Right cardiac atrium (tissue), 5 donors: ENCODE data around the gene SPP2. TPM values are rescaled to one million over a fixed set of nuclear protein-coding genes. Genes with fewer than 3 reads are reported as not detected.

Source experiments
- ATAC-seq, 2 donors: fragments of 200-7000 bp; cut with Tn5 transposase; one replicate each; pipeline versions ENCODE4 v1.8.0 to v1.9.1; 2020; ENCODE audit warnings: moderate library complexity in 2 of 2, mild to moderate bottlenecking in 1 of 2
- DNase-seq, 3 donors: peaks; one replicate each; pipeline ENCODE4 v3.0.0-alpha.2; 2020
- H3K27ac ChIP-seq: one replicate; pipeline ENCODE4 v1.5.1; 2013; ENCODE audit warnings: mild to moderate bottlenecking, low read length, control low read depth, moderate library complexity
- H3K27me3 ChIP-seq: one replicate; pipeline ENCODE4 v1.6.1; 2013; ENCODE audit not compliant: control insufficient read depth, insufficient read depth
- H3K4me1 ChIP-seq: one replicate; pipeline ENCODE4 v1.6.1; 2013; ENCODE audit warnings: low read length; ENCODE audit not compliant: control insufficient read depth, insufficient read depth
- H3K4me3 ChIP-seq: one replicate; pipeline ENCODE4 v1.5.1; 2013; ENCODE audit warnings: low read length, control low read depth
- H3K9me3 ChIP-seq: one replicate; pipeline ENCODE4 v1.6.1; 2013; ENCODE audit warnings: low read length; ENCODE audit not compliant: control insufficient read depth
- WGBS: extraction: QIAGEN DNeasy Blood & Tissue Kit; methylation state at CpG from one replicate; pipeline ENCODE4 v1.1.7; 2013; 5-methylcytosine and 5-hydroxymethylcytosine counted together
- intact Hi-C, 4 donors: fragments of 100-400 bp; cut with DNase I; formaldehyde crosslinking; loops; one replicate each; pipeline versions ENCODE4 v1.11.0 to v1.14.0; 2022 to 2023
- long read RNA-seq, 4 donors: library from polyadenylated mRNA; unstranded; transcript quantifications; one replicate each; pipeline ENCODE4 v2.0.0, GENCODE V29; 2020 to 2021
- polyA plus RNA-seq: library from polyadenylated mRNA; stranded (reverse); fragments of 200-250 nt; gene quantifications from one replicate; pipeline ENCODE4 v1.2.3, GENCODE V29; 2013
- total RNA-seq, 4 donors: library from RNA; stranded (reverse); fragmentation: NEBNext Ultra II Directional; extraction: Animal tissue kit (Norgen Biotek cat#: 25700); gene quantifications; one replicate each; pipeline ENCODE4 v1.2.1, GENCODE V29; 2021
- donor health status: healthy with polysubstance abuse.
- donor health status: DM: no; HTN: yes; CAD: no.
- donor health status: DM: no; HTN: no; CAD: no.
- donor health status: DM: no; HTN: yes; CAD: no; lungs with severe emphysema.
- donor health status: DM: yes; HTN: yes; CAD: no.

SPP2 gene, protein sequence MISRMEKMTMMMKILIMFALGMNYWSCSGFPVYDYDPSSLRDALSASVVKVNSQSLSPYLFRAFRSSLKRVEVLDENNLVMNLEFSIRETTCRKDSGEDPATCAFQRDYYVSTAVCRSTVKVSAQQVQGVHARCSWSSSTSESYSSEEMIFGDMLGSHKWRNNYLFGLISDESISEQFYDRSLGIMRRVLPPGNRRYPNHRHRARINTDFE
- total RNA-seq (not detected), polyA plus RNA-seq (not detected)
- long read RNA-seq, donor 1: 0 reads
- long read RNA-seq, donor 2: 0 reads
- long read RNA-seq, donor 3: 0 reads
- long read RNA-seq, donor 4: 0 reads

DNA sequence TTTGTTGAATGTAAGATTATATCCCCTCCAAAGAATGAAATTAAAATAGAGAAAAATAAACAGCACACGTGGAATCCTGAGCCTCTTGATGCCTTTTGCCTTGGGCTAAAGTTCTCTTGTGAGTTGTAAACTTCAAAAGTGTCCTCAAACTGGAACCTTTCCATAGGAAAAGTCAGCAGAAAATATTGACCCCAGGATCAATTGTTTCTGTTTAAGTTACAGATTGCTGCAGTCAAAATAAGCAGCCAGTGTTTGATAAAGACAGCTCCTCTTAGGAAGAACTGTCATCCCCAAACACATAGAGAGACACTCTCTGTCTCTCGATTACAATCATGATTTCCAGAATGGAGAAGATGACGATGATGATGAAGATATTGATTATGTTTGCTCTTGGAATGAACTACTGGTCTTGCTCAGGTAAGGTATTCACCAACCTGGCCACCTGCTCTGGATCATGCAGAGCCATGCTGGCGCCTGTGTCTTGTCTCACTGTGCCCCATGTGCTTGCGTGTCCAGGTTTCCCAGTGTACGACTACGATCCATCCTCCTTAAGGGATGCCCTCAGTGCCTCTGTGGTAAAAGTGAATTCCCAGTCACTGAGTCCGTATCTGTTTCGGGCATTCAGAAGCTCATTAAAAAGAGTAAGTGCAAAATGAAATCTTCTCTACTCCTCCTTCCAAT lies at the start of gene SPP2:
Gene SPP2 (plus strand): TSS at position 248 of the 681 bp plus-strand sequence. CDS start 85 bp downstream, at position 333.
- ATAC-seq (no peak), DNase-seq (no peak)
- WGBS: 85% methylated on average over 9 of the region's 9 CpGs
- no peak within 1 kb of the TSS for H3K4me3 ChIP-seq
- no peaks in the 10 kb centered on the region for H3K9me3 ChIP-seq
- no peak within 1 kb of the TSS for H3K27ac ChIP-seq
- H3K4me1 ChIP-seq: no peaks in the 10 kb centered on the region
- intact Hi-C loops: no loop called here
- H3K27me3 ChIP-seq: no peaks in the 10 kb centered on the region

DNA sequence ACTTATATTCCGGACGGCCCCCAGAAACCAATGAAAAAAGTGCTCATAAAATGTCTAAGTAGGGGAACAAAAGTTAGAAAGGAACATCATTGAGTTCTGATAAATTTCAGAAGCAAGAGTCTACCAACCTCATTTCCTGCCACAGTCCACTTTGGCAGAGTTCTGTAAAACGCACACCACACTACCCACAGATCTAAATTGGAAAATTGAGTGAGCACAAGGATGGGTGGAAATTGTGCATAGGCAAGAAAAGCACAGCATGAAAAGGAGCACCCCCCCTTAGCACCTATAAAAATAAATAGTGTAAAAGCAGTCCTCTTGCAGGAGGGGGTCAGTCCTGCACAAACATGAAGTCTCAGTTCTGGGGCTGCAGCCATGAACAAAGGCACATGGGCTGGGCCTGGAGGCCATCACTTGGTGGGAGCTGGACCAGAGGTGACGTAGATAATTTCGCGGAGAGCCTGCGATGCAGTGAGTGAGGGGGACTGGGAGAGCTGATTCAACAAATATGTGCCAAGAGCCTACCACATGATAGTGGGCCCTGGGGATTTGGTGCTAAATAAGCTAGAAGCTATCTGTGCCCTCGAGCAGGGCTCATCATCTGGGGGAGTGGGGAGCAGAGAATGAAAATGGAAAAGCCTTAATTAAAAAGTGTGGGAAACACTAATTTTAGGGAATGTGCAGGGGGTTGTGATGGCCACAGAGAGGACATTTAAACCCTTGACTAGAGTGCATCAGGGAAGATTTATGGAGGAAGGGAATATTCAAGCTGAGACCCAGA lies 48.9 kb upstream of the SPP2 start:
- H3K9me3 ChIP-seq: no peaks in the 10 kb centered on the region
- H3K27me3 ChIP-seq: no peaks in the 10 kb centered on the region
- H3K27ac ChIP-seq: no peak overlapping the region
- intact Hi-C loops: no loop called here
- H3K4me3 ChIP-seq: no peak overlapping the region
- DNase-seq: no peak
- WGBS: 72% methylated on average over 8 of the region's 8 CpGs
- no peak for ATAC-seq
- no peaks in the 10 kb centered on the region for H3K4me1 ChIP-seq

DNA sequence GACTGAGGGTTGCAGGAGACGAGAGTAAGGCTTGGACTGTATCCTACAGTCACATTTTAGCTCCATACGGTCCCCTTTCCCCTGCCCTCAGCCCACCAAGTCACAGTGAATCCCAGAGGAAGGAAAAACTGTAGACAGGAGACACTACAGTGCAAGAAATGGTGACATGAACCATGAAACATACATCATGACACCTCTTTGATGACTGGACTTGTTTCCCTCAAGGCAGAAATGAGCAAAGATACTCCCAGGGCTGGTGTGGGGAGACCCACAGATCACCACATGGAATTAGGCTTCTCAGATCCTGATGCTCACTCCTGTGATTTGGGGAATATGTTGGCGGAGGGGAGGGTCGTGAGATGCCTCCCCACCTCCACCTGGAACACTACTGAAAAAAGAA lies 48.2 kb upstream of the SPP2 start:
- H3K4me1 ChIP-seq: no peaks in the 10 kb centered on the region
- no peak overlapping the region for H3K27ac ChIP-seq
- no peaks in the 10 kb centered on the region for H3K9me3 ChIP-seq
- intact Hi-C loops: no loop called here
- no peaks in the 10 kb centered on the region for H3K27me3 ChIP-seq
- no peak overlapping the region for H3K4me3 ChIP-seq
- WGBS: 81% methylated on average over 4 of the region's 4 CpGs
- no peak for ATAC-seq
- DNase-seq: no peak

DNA sequence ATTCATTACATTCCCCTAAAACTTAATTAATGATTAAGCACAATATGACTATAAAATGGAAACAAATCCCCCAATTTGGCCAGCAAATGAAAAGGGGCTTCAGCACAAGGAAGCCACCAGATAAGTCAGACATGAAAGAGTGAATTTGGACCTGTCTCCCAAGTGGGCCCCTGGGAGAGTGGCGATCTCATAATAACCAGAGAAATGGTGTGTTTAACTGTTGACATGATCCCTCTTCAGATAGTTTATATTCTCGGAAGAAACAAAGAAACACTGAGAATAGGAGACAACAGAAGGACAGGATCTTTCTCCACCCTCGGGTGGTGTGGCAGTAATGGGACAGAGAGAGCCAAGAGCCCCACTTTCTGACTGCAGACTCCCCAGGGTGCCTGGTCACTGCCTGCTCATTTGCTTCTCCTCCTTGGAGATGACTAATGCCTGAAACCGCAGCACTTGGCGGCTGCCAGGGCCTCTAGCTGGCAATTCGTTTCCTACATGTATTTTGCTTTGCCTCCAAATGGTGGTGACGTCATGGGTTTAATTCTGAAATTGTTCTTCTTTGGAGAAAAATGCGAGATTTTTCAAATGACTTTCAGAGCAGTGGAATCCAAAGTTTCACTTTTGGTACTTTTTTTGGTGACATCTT lies 46.4 kb upstream of the SPP2 start:
- WGBS: 44% methylated on average over 8 of the region's 8 CpGs
- ATAC-seq (no peak), DNase-seq (peak in 1 of 3 donors; percentile 17)
- Histone ChIP-seq H3K27me3 (no peaks in the 10 kb centered on the region), H3K4me1 (no peaks in the 10 kb centered on the region), H3K9me3 (no peaks in the 10 kb centered on the region), H3K4me3 (no peak overlapping the region), H3K27ac (no peak overlapping the region)
- intact Hi-C loops: no loop called here

DNA sequence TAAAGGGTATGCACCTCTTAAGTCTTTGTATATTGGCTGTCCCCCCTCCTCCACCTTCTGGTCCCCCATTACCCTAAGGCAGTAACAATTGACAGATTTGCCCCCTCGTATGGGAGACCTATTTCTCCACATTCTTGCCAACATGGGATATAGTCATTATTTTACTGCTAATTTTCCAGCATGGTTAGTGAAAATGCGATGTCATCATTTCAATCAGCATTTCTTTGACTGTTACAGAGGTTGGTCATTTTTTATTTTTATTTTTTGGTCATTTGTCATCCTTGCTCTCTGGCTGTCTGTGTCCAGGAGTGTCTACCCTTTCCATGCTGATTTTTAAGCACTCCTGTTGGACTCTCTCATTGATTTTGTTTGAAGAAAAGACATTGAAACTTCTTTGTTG lies 45.4 kb upstream of the SPP2 start:
- ATAC-seq (no peak), DNase-seq (no peak)
- Histone ChIP-seq H3K4me3 (no peak overlapping the region), H3K9me3 (no peaks in the 10 kb centered on the region), H3K27me3 (no peaks in the 10 kb centered on the region), H3K27ac (no peak overlapping the region), H3K4me1 (no peaks in the 10 kb centered on the region)
- 76% methylated on average over 2 of the region's 2 CpGs for WGBS
- intact Hi-C loops: no loop called here

DNA sequence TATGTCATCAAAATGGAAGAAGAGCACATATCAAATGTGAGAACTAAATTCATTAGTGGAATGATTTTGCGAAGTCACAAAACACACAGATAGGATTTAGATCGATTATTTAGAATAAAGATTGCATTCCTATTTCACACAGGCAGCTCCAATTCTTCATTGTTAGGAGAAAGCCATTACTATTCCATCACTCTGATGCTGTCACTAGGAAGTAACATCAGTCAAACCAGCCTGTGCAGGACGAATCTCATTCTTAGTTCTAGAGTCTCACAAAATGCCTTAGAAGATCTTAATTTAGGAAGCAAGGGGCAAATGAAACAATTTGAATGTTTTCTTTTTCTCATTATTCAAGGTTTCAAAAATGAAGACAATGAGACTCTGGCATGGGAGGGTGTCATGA lies 44.0 kb upstream of the SPP2 start:
- 76% methylated on average over 3 of the region's 3 CpGs for WGBS
- ATAC-seq (no peak), DNase-seq (no peak)
- no peak overlapping the region for H3K27ac ChIP-seq
- no peaks in the 10 kb centered on the region for H3K27me3 ChIP-seq
- no peaks in the 10 kb centered on the region for H3K9me3 ChIP-seq
- H3K4me3 ChIP-seq: no peak overlapping the region
- intact Hi-C loops: no loop called here
- H3K4me1 ChIP-seq: no peaks in the 10 kb centered on the region

DNA sequence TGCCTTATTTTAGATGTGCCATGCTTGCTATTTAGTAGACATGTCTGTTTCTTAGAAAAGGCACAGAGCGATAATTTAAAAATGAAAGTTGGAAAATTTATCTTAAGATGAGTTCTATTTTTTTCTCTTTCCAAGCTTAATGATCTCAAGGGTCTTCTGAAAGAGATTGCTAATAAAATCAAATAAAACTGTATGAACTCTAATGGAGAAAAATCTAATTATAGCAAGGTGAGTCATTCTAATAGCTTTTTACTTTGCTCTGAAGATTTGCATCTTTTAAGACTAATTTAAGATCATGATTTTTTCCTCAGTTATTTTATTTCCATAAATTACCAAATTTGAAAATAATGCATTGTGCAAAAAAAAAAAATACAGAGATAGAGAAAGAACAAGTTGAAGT lies 36.1 kb upstream of the SPP2 start:
- intact Hi-C loops: no loop called here
- 90% methylated on average over 1 of the region's 1 CpG for WGBS
- DNase-seq (no peak), ATAC-seq (no peak)
- Histone ChIP-seq H3K27ac (no peak overlapping the region), H3K4me3 (no peak overlapping the region), H3K27me3 (no peaks in the 10 kb centered on the region), H3K4me1 (no peaks in the 10 kb centered on the region), H3K9me3 (no peaks in the 10 kb centered on the region)

DNA sequence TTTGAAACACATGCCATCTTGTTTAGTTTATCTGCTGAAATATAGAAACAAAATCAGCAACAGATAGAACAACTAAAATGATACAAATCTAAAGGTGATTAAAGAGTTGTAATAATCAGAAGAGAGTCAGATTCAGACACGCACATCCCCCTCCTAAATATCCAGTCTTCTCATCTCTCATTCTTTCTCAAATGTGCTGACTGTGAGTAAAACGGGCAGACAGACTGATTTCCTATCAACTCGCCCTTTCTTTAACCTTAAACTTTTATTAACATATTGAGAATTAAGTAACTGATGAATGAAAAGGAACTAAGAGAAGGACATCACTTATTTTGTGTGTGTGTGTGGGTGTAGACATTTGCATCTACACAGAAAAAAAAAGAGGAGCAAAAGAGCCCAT lies 34.6 kb upstream of the SPP2 start:
- Histone ChIP-seq H3K4me3 (no peak overlapping the region), H3K4me1 (no peaks in the 10 kb centered on the region), H3K27ac (no peak overlapping the region), H3K9me3 (no peaks in the 10 kb centered on the region), H3K27me3 (peaks cover 3% of the 10 kb centered on the region)
- DNase-seq (no peak), ATAC-seq (no peak)
- intact Hi-C loops: no loop called here
- WGBS: 49% methylated on average over 3 of the region's 3 CpGs

DNA sequence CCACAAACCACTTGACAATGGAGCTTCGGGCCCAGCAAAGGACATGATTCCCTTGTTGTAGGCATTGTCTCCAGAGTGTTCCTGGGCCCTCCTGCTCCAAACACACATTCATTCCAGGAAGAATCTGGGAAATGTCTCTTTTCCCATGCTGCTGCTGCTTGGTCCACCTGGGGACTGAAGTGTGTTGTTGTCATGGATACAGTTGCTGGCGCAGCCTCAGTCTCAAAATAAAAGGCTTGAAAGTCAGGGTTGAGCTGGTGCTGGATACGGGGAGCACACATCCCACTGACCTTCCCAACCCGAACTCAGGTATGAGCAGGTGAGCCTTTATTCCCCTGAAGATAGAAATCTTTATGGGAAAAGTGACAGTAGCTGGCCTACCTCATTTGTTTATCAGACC lies 30.6 kb upstream of the SPP2 start:
- no peak overlapping the region for H3K27ac ChIP-seq
- no peak overlapping the region for H3K4me3 ChIP-seq
- DNase-seq (no peak), ATAC-seq (no peak)
- intact Hi-C loops: no loop called here
- H3K4me1 ChIP-seq: no peaks in the 10 kb centered on the region
- H3K27me3 ChIP-seq: peaks cover 3% of the 10 kb centered on the region
- no peaks in the 10 kb centered on the region for H3K9me3 ChIP-seq
- WGBS: 82% methylated on average over 4 of the region's 4 CpGs

DNA sequence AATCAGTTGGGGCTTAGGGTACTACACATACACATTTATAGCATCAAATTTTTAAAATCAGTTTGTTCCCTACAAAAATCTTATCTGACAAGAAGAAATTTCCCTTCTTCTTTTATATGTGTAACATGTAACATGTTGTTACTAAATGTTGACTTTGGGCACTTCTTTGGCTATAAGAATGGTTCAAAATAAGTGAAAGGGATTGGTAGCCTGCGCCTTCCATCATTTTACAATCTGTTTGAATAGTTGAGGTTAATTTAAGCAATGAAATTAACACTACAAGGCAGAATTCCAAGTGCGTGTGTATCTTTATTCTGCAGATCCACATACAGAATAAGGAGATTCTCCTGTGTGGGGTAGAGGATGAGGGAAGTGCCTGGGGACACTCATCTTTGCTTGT lies 30.2 kb upstream of the SPP2 start:
- H3K4me1 ChIP-seq: no peaks in the 10 kb centered on the region
- H3K27me3 ChIP-seq: peaks cover 3% of the 10 kb centered on the region
- H3K9me3 ChIP-seq: no peaks in the 10 kb centered on the region
- H3K4me3 ChIP-seq: no peak overlapping the region
- no peak overlapping the region for H3K27ac ChIP-seq
- WGBS: 84% methylated on average over 2 of the region's 2 CpGs
- intact Hi-C loops: no loop called here
- ATAC-seq (no peak), DNase-seq (no peak)

DNA sequence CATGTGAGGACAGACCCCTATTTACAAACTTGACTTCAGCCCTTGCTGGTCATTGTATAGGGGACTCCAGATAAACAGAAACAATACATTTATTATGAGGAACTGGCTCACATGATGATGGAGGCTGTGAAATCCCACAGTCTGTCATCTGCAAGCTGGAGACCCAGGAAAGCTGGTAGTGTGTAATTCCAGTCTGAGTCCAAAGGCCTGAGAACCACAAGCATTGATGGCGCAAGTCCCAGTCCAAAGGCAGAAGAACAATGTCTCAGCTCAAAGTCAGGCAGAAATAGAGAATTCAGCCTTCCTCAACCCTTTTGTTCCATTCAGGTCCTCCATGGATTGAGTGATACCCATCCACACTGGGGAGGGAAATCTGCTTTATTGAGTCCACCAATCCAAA lies 28.1 kb upstream of the SPP2 start:
- Histone ChIP-seq H3K4me3 (no peak overlapping the region), H3K9me3 (no peaks in the 10 kb centered on the region), H3K27ac (no peak overlapping the region), H3K27me3 (peaks cover 3% of the 10 kb centered on the region), H3K4me1 (no peaks in the 10 kb centered on the region)
- intact Hi-C loops: no loop called here
- 97% methylated on average over 1 of the region's 1 CpG for WGBS
- DNase-seq: no peak
- ATAC-seq: no peak
